MM.1S (cell line): ENCODE data around the gene CLMP.
A peak's percentile ranks its signal among the peaks of the same experiment; 100 is the strongest.

Experiments
- DNase-seq: peaks from one replicate; pipeline ENCODE4 v3.0.0-alpha.2; 2015
- H2AFZ ChIP-seq: fragments of 300-600 bp; sonication (generic); 2 replicates; pipeline ENCODE4 v1.6.0; 2016; ENCODE audit warnings: antibody characterized with exemption, low read length
- H3F3A ChIP-seq: fragments of 300-600 bp; sonication (generic); 2 replicates; pipeline ENCODE4 v1.6.1; 2016; ENCODE audit warnings: mild to moderate bottlenecking, antibody characterized with exemption, low read length, moderate library complexity, mixed read lengths; ENCODE audit not compliant: insufficient read depth
- H3K27ac ChIP-seq: fragments of 300-600 bp; sonication (generic); 2 replicates; pipeline ENCODE4 v1.5.1; 2016; ENCODE audit warnings: mild to moderate bottlenecking, low read length
- H3K27me3 ChIP-seq: fragments of 300-600 bp; sonication (generic); replicated peaks from 2 replicates; pipeline ENCODE4 v1.6.0; 2016; ENCODE audit warnings: low read length; ENCODE audit not compliant: insufficient read depth
- H3K36me3 ChIP-seq: fragments of 300-600 bp; sonication (generic); replicated peaks from 2 replicates; pipeline ENCODE4 v1.6.1; 2016; ENCODE audit warnings: mild to moderate bottlenecking, low read length, mixed read lengths; ENCODE audit not compliant: insufficient read depth
- H3K4me1 ChIP-seq: fragments of 300-600 bp; sonication (generic); 2 replicates; pipeline ENCODE4 v1.6.1; 2016; ENCODE audit warnings: low read length, mixed read lengths
- H3K4me2 ChIP-seq: fragments of 300-600 bp; sonication (generic); 2 replicates; pipeline ENCODE4 v1.6.0; 2016; ENCODE audit warnings: low read depth, low read length
- H3K4me3 ChIP-seq: fragments of 300-600 bp; sonication (generic); 2 replicates; pipeline ENCODE4 v1.5.1; 2016; ENCODE audit warnings: low read length, mixed read lengths
- H3K79me2 ChIP-seq: fragments of 300-600 bp; sonication (generic); 2 replicates; pipeline ENCODE4 v1.6.1; 2016; ENCODE audit warnings: mixed run types, low read length, mixed read lengths
- H3K9ac ChIP-seq: fragments of 300-600 bp; sonication (generic); 2 replicates; pipeline ENCODE4 v1.6.1; 2016; ENCODE audit warnings: low read length, mixed read lengths
- H3K9me2 ChIP-seq: fragments of 300-600 bp; sonication (generic); replicated peaks from 2 replicates; pipeline ENCODE4 v1.6.1; 2016; ENCODE audit warnings: mild to moderate bottlenecking, low read length, mixed read lengths; ENCODE audit not compliant: insufficient read depth
- H3K9me3 ChIP-seq: fragments of 300-600 bp; sonication (generic); replicated peaks from 2 replicates; pipeline ENCODE4 v1.6.1; 2016; ENCODE audit warnings: mild to moderate bottlenecking, low read length, mixed read lengths; ENCODE audit not compliant: insufficient read depth
- H4K20me1 ChIP-seq: fragments of 300-600 bp; sonication (generic); 2 replicates; pipeline ENCODE4 v1.6.1; 2016; ENCODE audit warnings: mild to moderate bottlenecking, low read length, moderate library complexity, mixed read lengths; ENCODE audit not compliant: insufficient read depth
- CTCF ChIP-seq: fragments of 300-600 bp; sonication (generic); IDR thresholded peaks from 2 replicates; pipeline ENCODE4 v1.5.1; 2016; ENCODE audit warnings: antibody characterized with exemption, low read length, mixed read lengths
- EZH2 ChIP-seq: fragments of 300-600 bp; sonication (generic); optimal IDR thresholded peaks from 2 replicates; pipeline ENCODE3; 2017; ENCODE audit warnings: low read depth, mild to moderate bottlenecking, antibody characterized with exemption, low read length, mixed read lengths
- EZH2phosphoT487 ChIP-seq: fragments of 300-600 bp; sonication (generic); IDR thresholded peaks from 2 replicates; pipeline ENCODE4 v1.6.1; 2018; ENCODE audit warnings: antibody characterized with exemption, low read length

Gene CLMP

DNA sequence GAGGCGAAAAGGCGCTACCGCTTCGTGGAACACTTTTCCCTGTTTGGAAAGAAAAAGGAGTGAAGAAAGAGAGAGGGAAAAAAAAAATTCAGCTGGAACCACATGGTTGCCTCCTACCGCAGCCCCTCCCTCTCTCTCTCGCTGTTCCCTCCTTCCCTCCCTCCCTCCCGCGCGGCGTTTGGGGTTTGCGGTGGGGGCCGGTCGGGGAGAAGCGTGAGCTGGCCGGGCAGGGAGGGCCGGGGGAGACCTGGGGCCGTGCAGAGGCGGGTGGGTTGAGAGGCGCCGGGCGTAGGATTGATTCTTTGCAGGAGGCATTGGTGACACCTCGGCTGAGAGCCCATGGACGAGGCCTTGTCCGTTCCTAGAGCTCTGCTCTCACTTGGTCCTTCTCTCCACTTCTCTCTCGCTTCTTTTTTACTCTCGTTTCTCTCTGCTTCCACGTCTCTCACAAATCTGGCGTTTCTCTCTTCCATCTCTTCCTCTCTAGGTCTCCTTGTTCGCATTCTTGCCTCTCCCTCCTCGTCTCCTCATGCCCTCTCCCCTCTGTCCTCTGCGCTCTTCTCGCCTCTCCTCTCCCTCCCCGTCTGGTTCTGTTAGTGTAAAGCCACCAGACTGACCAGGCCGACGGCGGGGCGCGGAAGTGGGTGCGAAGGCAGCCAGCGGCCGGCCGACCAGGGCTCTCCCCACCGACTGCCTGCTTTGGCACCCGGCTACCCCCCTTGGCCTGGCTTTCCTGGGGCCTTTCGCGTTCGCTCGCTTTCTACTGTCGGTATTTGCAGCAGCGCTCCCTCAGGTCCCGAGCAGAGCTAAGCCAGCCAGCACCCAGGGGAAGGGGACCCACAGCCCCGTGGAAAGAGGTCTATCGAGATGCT lies at the start of gene CLMP:
CLMP (minus strand) TSS at position 61 of the 872 bp plus-strand sequence. CDS start 308 bp downstream, outside the sequence.
- no peaks in the 10 kb centered on the region for H3F3A ChIP-seq
- H3K9me3 ChIP-seq, result no peaks in the 10 kb centered on the region
- no peak within 1 kb of the TSS for H2AFZ ChIP-seq
- H3K9me2 ChIP-seq, result no peaks in the 10 kb centered on the region
- no peak for DNase-seq
- no peak within 1 kb of the TSS for H3K9ac ChIP-seq
- H3K79me2 ChIP-seq, result no peaks in the 10 kb centered on the region
- no peaks in the 10 kb centered on the region for H3K4me1 ChIP-seq
- peaks cover 28% of the 10 kb centered on the region for H3K27me3 ChIP-seq
- H3K4me3 ChIP-seq, result no peak within 1 kb of the TSS; the same call in 1 of the 2 replicates
- no peaks in the 10 kb centered on the region for H3K36me3 ChIP-seq
- no peaks in the 10 kb centered on the region for H4K20me1 ChIP-seq
- H3K4me2 ChIP-seq, result peak within 1 kb of the TSS; percentile 54
- TF ChIP-seq CTCF (no peak), EZH2phosphoT487 (no peak), EZH2 (no peak)
- no peak within 1 kb of the TSS for H3K27ac ChIP-seq

- no peaks in the 10 kb centered on the region for H3K9me2 ChIP-seq
- H3K4me3 ChIP-seq, result no peak overlapping the region
- TF ChIP-seq EZH2, result no peak
- no peak for TF ChIP-seq CTCF
- no peak for TF ChIP-seq EZH2phosphoT487
- no peak overlapping the region for H3K9ac ChIP-seq
- no peaks in the 10 kb centered on the region for H3K27me3 ChIP-seq
- no peak overlapping the region for H2AFZ ChIP-seq
- no peaks in the 10 kb centered on the region for H3K4me1 ChIP-seq
- H3K36me3 ChIP-seq, result no peaks in the 10 kb centered on the region
- no peaks in the 10 kb centered on the region for H4K20me1 ChIP-seq
- no peak for DNase-seq
- H3K4me2 ChIP-seq, result no peak overlapping the region
- no peaks in the 10 kb centered on the region for H3K79me2 ChIP-seq
- H3K9me3 ChIP-seq, result no peaks in the 10 kb centered on the region
- no peaks in the 10 kb centered on the region for H3F3A ChIP-seq
- no peak overlapping the region for H3K27ac ChIP-seq
Observed at GRCh38 chr11:123241874-123242543, 47.0 kb upstream of the CLMP start.

- Histone ChIP-seq H3K9ac (no peak overlapping the region), H3K9me2 (no peaks in the 10 kb centered on the region)
Observed at GRCh38 chr11:123241294-123241693, 46.2 kb upstream of the CLMP start.

More at GRCh38 chr11:123241294-123241693, 46.2 kb upstream of the CLMP start:
- H3K4me1 ChIP-seq, result no peaks in the 10 kb centered on the region
- no peak for DNase-seq
- H3K4me2 ChIP-seq, result no peak overlapping the region
- no peaks in the 10 kb centered on the region for H3K79me2 ChIP-seq
- TF ChIP-seq EZH2, result no peak
- TF ChIP-seq CTCF, result no peak
- no peak for TF ChIP-seq EZH2phosphoT487
- no peak overlapping the region for H3K27ac ChIP-seq
- no peak overlapping the region for H3K4me3 ChIP-seq
- H3K36me3 ChIP-seq, result no peaks in the 10 kb centered on the region
- no peaks in the 10 kb centered on the region for H3K9me3 ChIP-seq
- no peaks in the 10 kb centered on the region for H3F3A ChIP-seq
- H4K20me1 ChIP-seq, result no peaks in the 10 kb centered on the region
- H3K27me3 ChIP-seq, result no peaks in the 10 kb centered on the region
- H2AFZ ChIP-seq, result no peak overlapping the region
